ENCODE measurements around the gene ALCAM. TPM values are rescaled to one million over a fixed set of nuclear protein-coding genes. Genes with fewer than 3 reads are reported as not detected.

ALCAM gene
- polyA plus RNA-seq, 1 donor from 2014 or later, result 94.7 TPM

GRCh38 chr3:105369500-105370371 lies 3.0 kb downstream of the ALCAM start:
- H3K9me3 ChIP-seq (ENCODE audit: low read length), result no peaks in the 10 kb centered on the region
- H3F3A ChIP-seq (ENCODE audit: insufficient read depth, low read length, poor library complexity, severe bottlenecking), result peaks cover 5% of the 10 kb centered on the region
- no peaks in the 10 kb centered on the region for H4K20me1 ChIP-seq (ENCODE audit: insufficient read depth)
- peak overlapping the region; percentile 36 for H3K27ac ChIP-seq (ENCODE audit: low read length)
- H3K9me2 ChIP-seq (ENCODE audit: insufficient read depth, low read length), result no peaks in the 10 kb centered on the region
- H3K4me3 ChIP-seq (ENCODE audit: low read length), result peak overlapping the region; percentile 82
- peak overlapping the region; percentile 57 for H3K4me2 ChIP-seq (ENCODE audit: low read length)
- peaks cover 44% of the 10 kb centered on the region for H3K79me2 ChIP-seq (replicated peaks; ENCODE audit: insufficient read depth, low read length)
- peak overlapping the region; percentile 29 for H2AFZ ChIP-seq (ENCODE audit: low read depth, low read length)
- no peaks in the 10 kb centered on the region for H3K36me3 ChIP-seq (ENCODE audit: insufficient read depth, low read length)
- peaks cover 4% of the 10 kb centered on the region for H3K27me3 ChIP-seq (ENCODE audit: insufficient read depth, low read depth, low read length)
- TF ChIP-seq RAD21 (conservative IDR thresholded peaks at IDR 0.05) (peak; percentile 94), TAF1 (IDR thresholded peaks at IDR 0.05; ENCODE audit: low read depth) (no peak), REST (IDR thresholded peaks at IDR 0.05; ENCODE audit: borderline replicate concordance) (peak; percentile 41), CTCF (IDR thresholded peaks at IDR 0.05; ENCODE audit: poor library complexity, severe bottlenecking) (peak; percentile 92), POLR2AphosphoS5 (IDR thresholded peaks at IDR 0.05) (peak; percentile 0), EZH2 (IDR thresholded peaks at IDR 0.05; ENCODE audit: borderline replicate concordance, insufficient read depth, low read length, poor library complexity, severe bottlenecking) (no peak), MXI1 (conservative IDR thresholded peaks at IDR 0.05; ENCODE audit: poor library complexity, severe bottlenecking) (peak; percentile 44), EP300 (conservative IDR thresholded peaks at IDR 0.05; ENCODE audit: poor library complexity, severe bottlenecking) (peak; percentile 13), SMC3 (conservative IDR thresholded peaks at IDR 0.05; ENCODE audit: poor library complexity) (peak; percentile 91)
- peak overlapping the region; percentile 71 for H3K9ac ChIP-seq (ENCODE audit: low read length)

GRCh38 chr3:105373383-105373782 lies 6.7 kb downstream of the ALCAM start:
- TF ChIP-seq RAD21 (conservative IDR thresholded peaks at IDR 0.05), result no peak
- no peak for TF ChIP-seq MXI1 (conservative IDR thresholded peaks at IDR 0.05; ENCODE audit: poor library complexity, severe bottlenecking)
- TF ChIP-seq SMC3 (conservative IDR thresholded peaks at IDR 0.05; ENCODE audit: poor library complexity), result no peak
- no peak for TF ChIP-seq POLR2AphosphoS5 (IDR thresholded peaks at IDR 0.05)
- TF ChIP-seq REST (IDR thresholded peaks at IDR 0.05; ENCODE audit: borderline replicate concordance), result no peak
- no peak for TF ChIP-seq EZH2 (IDR thresholded peaks at IDR 0.05; ENCODE audit: borderline replicate concordance, insufficient read depth, low read length, poor library complexity, severe bottlenecking)
- TF ChIP-seq EP300 (conservative IDR thresholded peaks at IDR 0.05; ENCODE audit: poor library complexity, severe bottlenecking), result no peak
- no peak for TF ChIP-seq CTCF (IDR thresholded peaks at IDR 0.05; ENCODE audit: poor library complexity, severe bottlenecking)
- no peak for TF ChIP-seq TAF1 (IDR thresholded peaks at IDR 0.05; ENCODE audit: low read depth)
- Histone ChIP-seq H3K4me3 (ENCODE audit: low read length) (no peak overlapping the region), H4K20me1 (ENCODE audit: insufficient read depth) (no peaks in the 10 kb centered on the region), H3F3A (ENCODE audit: insufficient read depth, low read length, poor library complexity, severe bottlenecking) (no peaks in the 10 kb centered on the region), H3K27me3 (ENCODE audit: insufficient read depth, low read depth, low read length) (no peaks in the 10 kb centered on the region), H2AFZ (ENCODE audit: low read depth, low read length) (no peak overlapping the region), H3K9me2 (ENCODE audit: insufficient read depth, low read length) (no peaks in the 10 kb centered on the region), H3K36me3 (ENCODE audit: insufficient read depth, low read length) (no peaks in the 10 kb centered on the region), H3K4me2 (ENCODE audit: low read length) (no peak overlapping the region), H3K27ac (ENCODE audit: low read length) (no peak overlapping the region), H3K79me2 (replicated peaks; ENCODE audit: insufficient read depth, low read length) (peaks cover 47% of the 10 kb centered on the region), H3K9me3 (ENCODE audit: low read length) (no peaks in the 10 kb centered on the region), H3K9ac (ENCODE audit: low read length) (no peak overlapping the region)

Data from neural cell (in vitro differentiated cells).